HEK293 (cell line): ENCODE results near the gene CD59.

Experiments used
- CTCF ChIA-PET: fragments of 350-600 bp; formaldehyde crosslinking; extraction: SDS; loops from one replicate; lab custom pipeline; 2021; ENCODE audit warnings: antibody characterized with exemption; lab: Yijun Ruan, JAX
- POLR2A ChIA-PET: fragments of 300-600 bp; formaldehyde crosslinking; extraction: SDS; loops from one replicate; lab custom pipeline; 2020; ENCODE audit warnings: antibody characterized with exemption, inconsistent platforms; lab: Yijun Ruan, JAX
- H3K27ac ChIP-seq: fragments of 200-500 bp; sonication (Bioruptor generic); 2 replicates; pipeline ENCODE4 v1.5.1; 2014; ENCODE audit warnings: low read depth, low read length, control low read depth, inconsistent platforms; ENCODE audit errors: extremely low read depth
- H3K36me3 ChIP-seq, 2 experiments: fragments of 200-500 bp in 1 of 2; sonication (Bioruptor generic) in 1 of 2; 1 replicate in 1 of 2; 2 replicates in 1 of 2; pipeline ENCODE4 v1.5.1; 2014 to 2017; ENCODE audit warnings: inconsistent platforms in 2 of 2, low read length in 2 of 2; ENCODE audit not compliant: control insufficient read depth in 2 of 2, insufficient read depth in 1 of 2
- H3K4me1 ChIP-seq: fragments of 200-500 bp; sonication (Bioruptor generic); 2 replicates; pipeline ENCODE4 v1.5.1; 2014; ENCODE audit warnings: mild to moderate bottlenecking, low read length, inconsistent platforms; ENCODE audit not compliant: control insufficient read depth, insufficient read depth
- H3K4me3 ChIP-seq: 2 replicates; pipeline ENCODE4 v1.5.1; 2011; ENCODE audit warnings: low read depth, mild to moderate bottlenecking, control low read depth, low read length, moderate library complexity
- H3K9me3 ChIP-seq: fragments of 200-500 bp; sonication (Bioruptor generic); 2 replicates; pipeline ENCODE4 v1.5.1; 2014; ENCODE audit warnings: low read depth, low read length, inconsistent platforms; ENCODE audit not compliant: control insufficient read depth, insufficient read depth
- GLI2 ChIP-seq: fragments of 450-650 bp; formaldehyde crosslinking; IDR thresholded peaks from 2 replicates; pipeline ENCODE4; 2017; ENCODE audit warnings: missing biosample characterization, missing genetic modification characterization, low read depth, borderline replicate concordance
- GLIS2 ChIP-seq: fragments of 450-650 bp; formaldehyde crosslinking; IDR thresholded peaks from 2 replicates; pipeline ENCODE4 v1.5.1; 2016; ENCODE audit warnings: missing biosample characterization, missing genetic modification characterization
- ZFP3 ChIP-seq: fragments of 450-650 bp; formaldehyde crosslinking; IDR thresholded peaks from 2 replicates; pipeline ENCODE4 v1.5.1; 2016; ENCODE audit warnings: low read depth, missing biosample characterization, missing genetic modification characterization
- ZNF140 ChIP-seq: fragments of 450-650 bp; formaldehyde crosslinking; IDR thresholded peaks from 2 replicates; pipeline ENCODE4 v1.5.1; 2016; ENCODE audit warnings: missing biosample characterization, missing genetic modification characterization
- ZNF16 ChIP-seq: fragments of 450-650 bp; formaldehyde crosslinking; IDR thresholded peaks from 2 replicates; pipeline ENCODE4 v1.5.1; 2016; ENCODE audit warnings: low read depth, missing biosample characterization, missing genetic modification characterization
- ZNF174 ChIP-seq: fragments of 450-650 bp; formaldehyde crosslinking; IDR thresholded peaks from 2 replicates; pipeline ENCODE4 v1.5.0; 2017; ENCODE audit warnings: missing biosample characterization, mild to moderate bottlenecking, missing genetic modification characterization
- ZNF221 ChIP-seq: fragments of 450-650 bp; formaldehyde crosslinking; IDR thresholded peaks from 2 replicates; pipeline ENCODE4 v1.5.1; 2017; ENCODE audit warnings: missing biosample characterization, missing genetic modification characterization, borderline replicate concordance
- ZNF501 ChIP-seq: fragments of 450-650 bp; formaldehyde crosslinking; IDR thresholded peaks from 2 replicates; pipeline ENCODE4 v1.5.1; 2016; ENCODE audit warnings: missing biosample characterization, missing genetic modification characterization
- ZNF529 ChIP-seq: fragments of 450-650 bp; formaldehyde crosslinking; IDR thresholded peaks from 2 replicates; pipeline ENCODE4 v1.5.1; 2017; ENCODE audit warnings: missing genetic modification characterization, missing biosample characterization; ENCODE audit not compliant: insufficient replicate concordance
- ZNF560 ChIP-seq: fragments of 450-650 bp; formaldehyde crosslinking; IDR thresholded peaks from 2 replicates; pipeline ENCODE4 v1.5.1; 2017; ENCODE audit warnings: missing biosample characterization, missing genetic modification characterization, borderline replicate concordance
- ZNF626 ChIP-seq: fragments of 450-650 bp; sonication (Bioruptor Pico); formaldehyde crosslinking; IDR thresholded peaks from 2 replicates; pipeline ENCODE4 v1.5.1; 2018; ENCODE audit warnings: missing biosample characterization, missing genetic modification characterization, inconsistent platforms
- ZNF768 ChIP-seq: fragments of 450-650 bp; formaldehyde crosslinking; IDR thresholded peaks from 2 replicates; pipeline ENCODE4 v1.5.1; 2018; ENCODE audit warnings: missing biosample characterization, mild to moderate bottlenecking, missing genetic modification characterization
- ZSCAN16 ChIP-seq: fragments of 450-650 bp; formaldehyde crosslinking; IDR thresholded peaks from 2 replicates; pipeline ENCODE4 v1.5.1; 2016; ENCODE audit warnings: missing biosample characterization, missing genetic modification characterization
- ZXDB ChIP-seq: fragments of 450-650 bp; formaldehyde crosslinking; IDR thresholded peaks from 2 replicates; pipeline ENCODE4 v1.5.1; 2016; ENCODE audit warnings: missing biosample characterization, missing genetic modification characterization

Gene CD59

DNA sequence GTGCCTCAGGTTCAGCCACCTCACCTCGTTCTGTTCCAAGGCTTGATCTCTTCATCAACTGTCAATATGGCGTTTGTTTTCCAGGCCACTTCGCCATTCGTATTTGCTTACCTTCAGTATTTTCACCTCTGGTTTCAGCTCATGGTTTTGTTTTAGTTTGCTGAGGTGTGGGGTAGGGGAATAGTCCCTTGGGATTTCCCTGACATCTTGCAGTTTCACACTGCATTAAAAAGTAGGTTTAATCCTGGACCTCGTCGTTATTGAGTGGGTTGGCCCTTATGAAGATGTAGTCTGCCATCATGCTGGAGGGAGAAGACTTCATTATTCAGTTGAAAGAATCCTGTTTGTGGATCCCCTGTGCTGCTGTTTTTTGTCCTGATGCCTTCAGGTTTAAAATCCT, 81.6 kb downstream of the CD59 start:
- ChIA-PET POLR2A (no interaction called here), CTCF (no interaction called here)
- Histone ChIP-seq H3K36me3 (no peaks in the 10 kb centered on the region), H3K27ac (no peak overlapping the region), H3K4me3 (no peak overlapping the region), H3K9me3 (no peaks in the 10 kb centered on the region), H3K4me1 (no peaks in the 10 kb centered on the region)
- TF ChIP-seq ZNF560 (tag by site-specific recombination) = no peak
- no peak for TF ChIP-seq ZXDB (tag by site-specific recombination)
- no peak for TF ChIP-seq ZFP3 (tag by site-specific recombination)
- no peak for TF ChIP-seq GLIS2 (tag by site-specific recombination)
- TF ChIP-seq ZNF16 = no peak
- no peak for TF ChIP-seq ZNF174 (tag by site-specific recombination)
- no peak for TF ChIP-seq ZNF768 (tag by site-specific recombination)
- no peak for TF ChIP-seq ZNF626 (tag by site-specific recombination)
- no peak for TF ChIP-seq ZNF501 (tag by site-specific recombination)
- no peak for TF ChIP-seq ZNF140 (tag by site-specific recombination)
- TF ChIP-seq ZSCAN16 (tag by site-specific recombination) = no peak
- no peak for TF ChIP-seq GLI2
- no peak for TF ChIP-seq ZNF529
- TF ChIP-seq ZNF221 (tag by site-specific recombination) = no peak
